Esophagus squamous epithelium (tissue), 4 donors: ENCODE results near the gene NPY1R.

ENCODE experiments used
- CTCF ChIP-seq, 6 experiments: fragments of 450-650 bp in 4 of 6; fragments of 200-600 bp in 2 of 6; sonication (generic) in 2 of 6; IDR thresholded peaks; one replicate each; pipeline ENCODE4 v1.5.1; 2016 to 2019; ENCODE audit warnings: antibody characterized with exemption in 6 of 6, mild to moderate bottlenecking in 4 of 6, moderate library complexity in 4 of 6
- POLR2A ChIP-seq, 4 donors: fragments of 450-650 bp; IDR thresholded peaks; one replicate each; pipeline ENCODE4 v1.6.1; 2017; ENCODE audit warnings: antibody characterized with exemption in 4 of 4, mild to moderate bottlenecking in 4 of 4, moderate library complexity in 3 of 4

- no peak for TF ChIP-seq CTCF (IDR thresholded peaks at IDR 0.05)
- TF ChIP-seq POLR2A (IDR thresholded peaks at IDR 0.05), result no peak
These were observed 37.3 kb downstream of the NPY1R start for GRCh38 chr4:163295138-163295537.
